Measurements from ENCODE around the gene COL11A1. TPM values are rescaled to one million over a fixed set of nuclear protein-coding genes. Genes with fewer than 3 reads are reported as not detected.

COL11A1 gene
- total RNA-seq, 1 donor from 2014 or later: not detected

DNA sequence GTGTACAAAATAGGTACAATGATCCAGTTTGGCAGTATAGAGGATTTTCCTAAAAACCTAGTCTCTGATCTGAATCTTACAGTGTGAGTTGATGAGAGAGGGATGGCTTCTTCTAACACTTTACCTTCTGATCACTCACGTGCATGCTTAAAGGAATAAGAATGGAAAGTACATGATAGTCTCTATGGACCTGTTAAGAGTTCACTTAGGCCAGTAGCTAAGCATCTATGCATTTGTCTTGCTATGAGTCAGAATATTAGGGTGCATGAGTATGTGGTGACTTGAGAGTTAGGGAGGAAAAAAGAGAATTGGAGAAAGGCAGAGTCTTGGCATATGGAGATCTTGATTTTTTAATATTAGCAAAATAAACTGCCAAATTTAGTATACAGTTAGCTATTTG, 206.3 kb downstream of the COL11A1 start:
- no peak for DNase-seq (ENCODE audit: low spot score)

GRCh38 chr1:102899935-102900334, 208.4 kb downstream of the COL11A1 start:
- no peak for DNase-seq (ENCODE audit: low spot score)

DNA sequence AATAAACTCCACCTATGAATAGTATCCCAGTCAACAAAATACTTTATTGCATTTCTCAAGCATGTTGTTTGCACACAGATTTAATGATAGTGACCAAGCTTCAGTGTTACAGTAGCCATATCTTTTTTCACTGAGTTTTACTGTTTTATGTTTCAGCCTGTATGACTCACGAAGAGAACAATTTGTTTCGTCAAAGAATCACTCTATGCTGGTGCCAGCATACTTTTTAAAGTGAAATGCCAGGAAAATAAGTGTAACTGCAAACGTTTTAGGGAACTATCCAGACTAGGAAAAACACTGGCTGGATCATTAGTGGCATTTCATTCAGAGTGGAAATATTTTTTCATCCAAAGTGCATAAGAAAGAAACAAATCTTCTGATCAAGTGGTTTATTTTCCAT, 210.8 kb downstream of the COL11A1 start:
- no peak for DNase-seq (ENCODE audit: low spot score)

GRCh38 chr1:102896771-102897170, 211.6 kb downstream of the COL11A1 start:
- no peak for DNase-seq (ENCODE audit: low spot score)

DNA sequence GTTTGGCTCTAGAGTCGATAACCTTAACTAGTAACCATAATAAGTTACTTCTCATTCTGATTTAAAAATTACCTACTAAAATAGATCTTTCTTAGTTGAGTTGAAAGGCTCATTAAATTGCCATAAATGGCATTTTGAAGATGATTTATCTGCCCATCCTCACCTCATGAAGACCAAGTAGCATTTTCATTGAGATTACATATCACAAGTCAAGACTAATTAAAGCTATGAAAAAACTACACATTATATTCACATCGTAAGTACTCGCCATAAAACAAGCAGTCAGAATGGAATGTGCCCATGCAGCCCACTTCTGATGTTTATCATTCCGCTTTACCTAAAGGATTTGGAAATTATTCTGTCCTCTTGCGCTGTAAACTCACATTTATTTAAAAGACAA, 212.0 kb downstream of the COL11A1 start:
- no peak for DNase-seq (ENCODE audit: low spot score)

- no peak for DNase-seq (ENCODE audit: low spot score)
Observed at GRCh38 chr1:102891868-102892625, 216.3 kb downstream of the COL11A1 start.

GRCh38 chr1:102886638-102887037, 221.7 kb downstream of the COL11A1 start:
- no peak for DNase-seq (ENCODE audit: low spot score)

DNA sequence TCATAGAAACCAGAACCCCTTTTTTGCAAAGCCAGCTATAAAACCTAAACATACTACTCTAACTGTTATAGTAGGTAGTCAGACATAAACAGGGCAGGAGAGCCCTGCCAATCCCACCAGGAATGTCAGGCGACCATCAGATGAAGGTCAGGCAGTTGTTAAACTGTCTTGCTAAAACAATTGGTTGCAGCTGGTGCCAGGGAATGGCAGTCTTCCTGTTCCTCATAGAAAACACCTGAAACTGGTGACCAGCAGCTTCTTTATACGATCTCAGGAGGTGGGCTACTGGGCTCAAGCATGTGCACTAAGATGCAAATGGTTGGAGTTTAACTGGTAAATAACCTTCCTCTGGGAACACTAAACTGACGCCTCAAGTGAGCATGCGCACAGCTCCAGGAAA, 224.1 kb downstream of the COL11A1 start:
- DNase-seq (ENCODE audit: low spot score): no peak

DNA sequence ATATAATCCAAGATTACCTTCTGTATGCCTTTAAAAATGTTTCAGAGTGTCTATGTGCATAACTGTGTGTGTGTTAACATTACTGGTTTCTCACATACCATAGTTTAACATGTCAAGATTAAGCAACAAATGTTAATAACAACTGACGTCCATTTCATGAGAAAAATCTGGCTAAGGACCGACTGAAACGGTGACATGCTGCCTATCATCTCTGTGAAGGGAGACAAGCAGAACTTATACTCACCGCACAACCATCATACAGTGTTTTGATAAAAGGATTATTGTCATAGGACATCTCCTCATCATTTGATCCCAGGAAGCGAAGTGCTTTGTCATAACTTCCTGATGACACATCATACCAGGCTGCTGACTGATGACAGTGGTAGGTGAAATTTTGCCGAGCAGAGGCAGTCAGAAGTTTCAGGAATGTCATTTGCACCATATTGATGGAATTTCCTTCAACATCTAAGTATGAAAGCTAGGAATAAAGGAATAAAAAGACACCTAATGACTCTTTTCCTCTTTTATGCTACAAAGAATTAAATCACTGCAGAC, 228.8 kb downstream of the COL11A1 start:
- no peak for DNase-seq (ENCODE audit: low spot score)

- no peak for DNase-seq (ENCODE audit: low spot score)
Observed at GRCh38 chr1:102875756-102876155, 232.6 kb downstream of the COL11A1 start.

DNA sequence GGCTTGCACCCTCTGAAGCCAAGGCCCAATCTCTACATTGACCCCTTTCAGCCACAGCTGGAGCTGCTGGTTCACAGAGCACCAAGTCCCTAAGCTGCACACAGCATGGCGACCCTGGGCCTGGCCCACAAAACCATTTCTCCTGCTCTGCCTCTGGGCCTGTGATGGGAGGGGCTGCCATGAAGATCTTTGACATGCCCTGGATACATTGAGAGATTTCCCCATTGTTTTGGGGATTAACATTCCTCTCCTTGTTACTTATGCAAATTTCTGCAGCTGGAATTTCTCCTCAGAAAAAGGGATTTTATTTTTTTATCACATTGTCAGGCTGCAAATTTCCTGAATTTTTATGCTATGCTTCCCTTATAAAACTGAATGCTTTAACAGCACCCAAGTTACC, 235.8 kb downstream of the COL11A1 start:
- no peak for DNase-seq (ENCODE audit: low spot score)

- DNase-seq (ENCODE audit: low spot score): no peak
Observed at GRCh38 chr1:102872097-102872496, 236.2 kb downstream of the COL11A1 start.

DNA sequence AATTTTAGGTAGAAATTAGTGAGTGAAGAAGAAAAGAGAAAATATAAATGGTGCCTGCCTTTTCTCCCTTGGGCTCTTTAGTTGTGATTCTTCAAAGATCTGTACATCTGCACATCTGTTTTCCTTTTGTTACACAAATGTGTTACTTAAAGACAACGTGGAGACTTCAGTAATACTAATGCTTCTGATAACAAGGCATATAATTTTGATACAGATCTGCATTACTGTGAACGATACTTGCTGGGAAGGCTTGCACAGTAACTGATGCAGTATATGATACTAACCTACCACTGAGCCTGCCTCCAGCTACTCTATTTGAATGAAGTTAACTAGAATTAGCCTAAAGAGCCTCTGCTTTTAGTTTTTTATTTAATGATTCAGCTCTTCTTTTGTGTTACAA, 244.6 kb downstream of the COL11A1 start:
- no peak for DNase-seq (ENCODE audit: low spot score)

- no peak for DNase-seq (ENCODE audit: low spot score)
Observed at GRCh38 chr1:102861247-102861646, 247.1 kb downstream of the COL11A1 start.

- no peak for DNase-seq (ENCODE audit: low spot score)
Observed at GRCh38 chr1:102858695-102859094, 249.6 kb downstream of the COL11A1 start.

DNA sequence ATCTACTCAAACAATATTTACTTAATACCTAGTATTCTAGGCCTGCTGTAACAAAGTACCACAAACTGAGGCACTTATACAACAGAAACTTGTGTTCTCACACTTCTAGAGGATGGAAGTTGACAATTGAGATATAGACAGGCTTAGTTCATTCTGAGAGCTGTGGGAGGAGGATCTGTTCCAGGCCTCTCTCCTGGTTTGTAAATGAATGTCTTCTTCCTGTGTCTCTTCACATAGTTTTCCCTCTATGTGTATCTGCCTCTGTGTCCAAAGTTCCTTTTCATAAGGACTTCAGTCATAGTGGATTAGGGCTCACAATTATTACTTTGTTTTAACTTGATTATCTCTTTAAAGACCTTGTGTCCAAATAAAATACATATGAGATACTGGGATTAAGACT, 251.1 kb downstream of the COL11A1 start:
- no peak for DNase-seq (ENCODE audit: low spot score)

DNA sequence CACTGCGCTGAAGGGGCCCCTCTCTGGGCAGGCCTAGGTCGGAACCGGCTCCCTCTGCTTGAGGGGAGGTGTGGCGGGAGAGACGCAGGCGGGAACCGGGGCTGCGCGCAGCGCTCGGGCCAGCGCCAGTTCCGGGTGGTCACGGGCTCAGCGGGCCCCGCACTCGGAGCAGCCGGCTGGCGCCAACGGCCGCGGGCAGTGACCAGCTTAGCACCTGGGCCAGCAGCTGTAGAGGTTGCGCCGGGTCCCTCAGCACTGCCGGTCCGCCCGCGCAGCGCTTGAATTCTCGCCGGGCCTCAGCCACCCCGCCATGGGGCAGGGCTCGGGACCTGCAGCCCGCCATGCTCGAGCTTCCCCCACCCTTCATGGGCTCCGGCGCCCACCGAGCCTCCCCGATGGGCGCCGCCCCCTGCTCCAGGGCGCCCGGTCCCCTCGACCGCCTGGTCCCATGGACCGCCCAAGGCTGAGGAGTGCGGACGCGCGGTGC, 254.6 kb downstream of the COL11A1 start:
- no peak for DNase-seq (ENCODE audit: low spot score)

GRCh38 chr1:102853136-102853535, 255.2 kb downstream of the COL11A1 start:
- DNase-seq (ENCODE audit: low spot score): no peak

DNA sequence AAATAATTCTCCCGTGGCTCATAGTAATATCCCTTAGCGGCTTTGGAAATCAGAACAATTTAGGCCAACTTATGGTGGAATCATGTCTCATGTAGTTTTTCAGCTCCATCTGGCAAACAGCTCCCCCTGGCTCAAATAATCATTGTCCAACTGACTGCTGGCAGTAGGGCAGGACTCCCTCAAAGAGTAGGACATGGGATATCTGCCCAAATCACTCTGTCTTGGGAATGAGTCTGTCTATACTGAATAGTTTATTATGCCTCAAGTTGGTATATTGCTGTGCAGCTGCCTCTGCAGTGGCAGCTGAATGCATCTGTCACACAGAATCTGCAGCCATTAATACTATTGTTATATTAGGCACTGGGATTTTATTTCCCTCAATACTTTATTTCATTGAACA, 255.7 kb downstream of the COL11A1 start:
- DNase-seq (ENCODE audit: low spot score): no peak

DNA sequence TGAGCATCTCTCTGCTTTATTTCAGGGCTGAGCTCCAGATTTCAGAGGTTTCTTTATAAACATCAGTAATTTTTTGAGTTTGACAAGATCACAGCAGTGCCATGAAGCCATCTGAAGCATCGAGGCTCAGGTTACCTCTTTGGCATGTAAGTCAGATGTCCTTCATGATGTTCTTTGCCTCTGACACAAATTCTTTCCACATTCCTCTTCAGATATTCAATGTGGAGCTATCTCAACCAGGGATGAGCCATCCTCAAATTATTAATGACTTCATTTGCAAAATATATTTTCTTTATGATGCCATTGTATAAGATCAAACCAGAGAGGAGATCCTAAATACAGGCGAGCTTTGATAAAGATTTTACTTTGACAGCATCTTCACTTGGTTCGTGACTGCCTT, 256.7 kb downstream of the COL11A1 start:
- DNase-seq (ENCODE audit: low spot score): no peak

GRCh38 chr1:102842606-102843005, 265.7 kb downstream of the COL11A1 start:
- DNase-seq (ENCODE audit: low spot score): no peak

GRCh38 chr1:102840741-102841140, 267.6 kb downstream of the COL11A1 start:
- no peak for DNase-seq (ENCODE audit: low spot score)

- no peak for DNase-seq (ENCODE audit: low spot score)
Observed at GRCh38 chr1:102838016-102838415, 270.3 kb downstream of the COL11A1 start.

GRCh38 chr1:102837551-102837950, 270.8 kb downstream of the COL11A1 start:
- no peak for DNase-seq (ENCODE audit: low spot score)

All from ureter (tissue), 1 donor.